Loucy (cell line): Measurements from ENCODE around the gene PARN.

Source experiments
- H2AFZ ChIP-seq: fragments of 200-600 bp; sonication (generic); 2 replicates; pipeline ENCODE4 v1.6.0; 2016; ENCODE audit warnings: antibody characterized with exemption, mild to moderate bottlenecking, low read length, moderate library complexity
- H3F3A ChIP-seq: fragments of 200-600 bp; 2 replicates; pipeline ENCODE4 v1.6.0; 2016; ENCODE audit warnings: antibody characterized with exemption, low read depth, mild to moderate bottlenecking
- H3K27me3 ChIP-seq: fragments of 200-600 bp; sonication (generic); 2 replicates; pipeline ENCODE4 v1.6.1; 2014; ENCODE audit warnings: low read length, mild to moderate bottlenecking; ENCODE audit not compliant: insufficient read depth, poor library complexity, severe bottlenecking
- H3K36me3 ChIP-seq: fragments of 200-600 bp; sonication (generic); 2 replicates; pipeline ENCODE4 v1.6.1; 2016; ENCODE audit warnings: low read length; ENCODE audit not compliant: insufficient read depth
- H3K4me1 ChIP-seq: fragments of 200-600 bp; sonication (generic); 2 replicates; pipeline ENCODE4 v1.5.1; 2014; ENCODE audit warnings: low read length, mild to moderate bottlenecking; ENCODE audit not compliant: insufficient read depth, poor library complexity, severe bottlenecking
- H3K4me2 ChIP-seq: fragments of 200-600 bp; sonication (generic); 2 replicates; pipeline ENCODE4 v1.6.0; 2014; ENCODE audit warnings: antibody characterized with exemption, low read length, low read depth, mild to moderate bottlenecking; ENCODE audit not compliant: poor library complexity, severe bottlenecking
- H3K4me3 ChIP-seq: fragments of 200-600 bp; sonication (generic); 2 replicates; pipeline ENCODE4 v1.5.1; 2014; ENCODE audit warnings: low read length, mild to moderate bottlenecking, mixed read lengths; ENCODE audit not compliant: poor library complexity, severe bottlenecking
- H3K79me2 ChIP-seq: fragments of 200-600 bp; sonication (generic); 2 replicates; pipeline ENCODE4 v1.6.1; 2014; ENCODE audit warnings: low read length; ENCODE audit not compliant: insufficient read depth
- H3K9ac ChIP-seq: fragments of 200-600 bp; sonication (generic); 2 replicates; pipeline ENCODE4 v1.6.0; 2014; ENCODE audit warnings: mild to moderate bottlenecking, low read depth, low read length, moderate library complexity; ENCODE audit not compliant: poor library complexity, severe bottlenecking
- H3K9me2 ChIP-seq: fragments of 200-600 bp; sonication (generic); replicated peaks from 2 replicates; pipeline ENCODE4 v1.6.1; 2016; ENCODE audit warnings: low read depth, low read length, mixed read lengths
- H3K9me3 ChIP-seq: fragments of 200-600 bp; sonication (generic); 2 replicates; pipeline ENCODE4 v1.6.1; 2014; ENCODE audit warnings: mild to moderate bottlenecking, antibody characterized with exemption, low read length, low read depth; ENCODE audit not compliant: insufficient read depth
- H4K20me1 ChIP-seq: fragments of 200-600 bp; sonication (generic); 2 replicates; pipeline ENCODE4 v1.6.0; 2014; ENCODE audit warnings: antibody characterized with exemption, low read length, mild to moderate bottlenecking; ENCODE audit not compliant: insufficient read depth, poor library complexity, severe bottlenecking
- CTCF ChIP-seq: fragments of 200-600 bp; sonication (generic); conservative IDR thresholded peaks from 2 replicates; pipeline ENCODE4 v1.5.1; 2014; ENCODE audit warnings: mild to moderate bottlenecking, antibody characterized with exemption, low read length
- EZH2phosphoT487 ChIP-seq: fragments of 200-600 bp; IDR thresholded peaks from 2 replicates; pipeline ENCODE4 v1.6.1; 2018; ENCODE audit warnings: antibody characterized with exemption, mild to moderate bottlenecking, moderate library complexity, borderline replicate concordance

The PARN gene

GRCh38 chr16:14495213-14496046 is 134.6 kb downstream of the PARN start:
- H3K9ac ChIP-seq = no peak overlapping the region
- TF ChIP-seq CTCF = no peak
- TF ChIP-seq EZH2phosphoT487 = no peak
- peaks cover 6% of the 10 kb centered on the region for H4K20me1 ChIP-seq
- no peaks in the 10 kb centered on the region for H3K36me3 ChIP-seq
- peaks cover 11% of the 10 kb centered on the region for H3K4me1 ChIP-seq
- no peaks in the 10 kb centered on the region for H3F3A ChIP-seq
- H3K9me2 ChIP-seq = no peaks in the 10 kb centered on the region
- no peak overlapping the region for H2AFZ ChIP-seq
- H3K4me2 ChIP-seq = no peak overlapping the region
- H3K9me3 ChIP-seq = no peaks in the 10 kb centered on the region
- no peaks in the 10 kb centered on the region for H3K79me2 ChIP-seq
- H3K27me3 ChIP-seq = no peaks in the 10 kb centered on the region
- H3K4me3 ChIP-seq = no peak overlapping the region

- H3K4me2 ChIP-seq = no peak overlapping the region
- no peaks in the 10 kb centered on the region for H3K79me2 ChIP-seq
- no peaks in the 10 kb centered on the region for H3K9me3 ChIP-seq
- H3K4me3 ChIP-seq = no peak overlapping the region
- peaks cover 11% of the 10 kb centered on the region for H3K4me1 ChIP-seq
- H2AFZ ChIP-seq = no peak overlapping the region
- H3K36me3 ChIP-seq = no peaks in the 10 kb centered on the region
- H4K20me1 ChIP-seq = peaks cover 6% of the 10 kb centered on the region
- no peaks in the 10 kb centered on the region for H3K9me2 ChIP-seq
- H3F3A ChIP-seq = no peaks in the 10 kb centered on the region
- no peak for TF ChIP-seq EZH2phosphoT487
- no peak for TF ChIP-seq CTCF
- H3K27me3 ChIP-seq = no peaks in the 10 kb centered on the region
- H3K9ac ChIP-seq = no peak overlapping the region
Observed at GRCh38 chr16:14494396-14494966, 135.6 kb downstream of the PARN start.

- H3K4me1 ChIP-seq = peaks cover 11% of the 10 kb centered on the region
- no peaks in the 10 kb centered on the region for H3K36me3 ChIP-seq
- H2AFZ ChIP-seq = no peak overlapping the region
- no peak overlapping the region for H3K4me3 ChIP-seq
- no peaks in the 10 kb centered on the region for H3F3A ChIP-seq
- TF ChIP-seq CTCF = no peak
- TF ChIP-seq EZH2phosphoT487 = no peak
- H3K9me2 ChIP-seq = no peaks in the 10 kb centered on the region
- H3K9me3 ChIP-seq = no peaks in the 10 kb centered on the region
- H3K27me3 ChIP-seq = no peaks in the 10 kb centered on the region
- no peaks in the 10 kb centered on the region for H3K79me2 ChIP-seq
- H3K4me2 ChIP-seq = no peak overlapping the region
- H4K20me1 ChIP-seq = peaks cover 6% of the 10 kb centered on the region
- no peak overlapping the region for H3K9ac ChIP-seq
Observed at GRCh38 chr16:14493791-14494190, 136.3 kb downstream of the PARN start.
